SK-N-SH treated with all-trans-retinoic acid at 6 μM for 48 hours (cell line): ENCODE results near the gene ARHGAP4.

Source experiments
- PATZ1 ChIP-seq: fragments of 250-450 bp; sonication (Bioruptor Pico); IDR thresholded peaks from 2 replicates; pipeline ENCODE4 v1.8.0; 2020; ENCODE audit warnings: mild to moderate bottlenecking, moderate library complexity, borderline replicate concordance
- POU6F1 ChIP-seq: fragments of 250-450 bp; sonication (Bioruptor Pico); IDR thresholded peaks from 2 replicates; pipeline ENCODE4 v1.8.0; 2021; ENCODE audit warnings: low read depth, mild to moderate bottlenecking, moderate library complexity, borderline replicate concordance
- RARB ChIP-seq: fragments of 250-450 bp; sonication (Bioruptor Pico); IDR thresholded peaks from 2 replicates; pipeline ENCODE4 v1.8.0; 2021; ENCODE audit warnings: mild to moderate bottlenecking, moderate library complexity
- TCF4 ChIP-seq: fragments of 250-450 bp; sonication (Bioruptor Pico); IDR thresholded peaks from 2 replicates; pipeline ENCODE4 v1.8.0; 2021; ENCODE audit warnings: mild to moderate bottlenecking, moderate library complexity, borderline replicate concordance
- TOX ChIP-seq: fragments of 250-450 bp; sonication (Bioruptor Pico); IDR thresholded peaks from 2 replicates; pipeline ENCODE4 v1.8.0; 2021; ENCODE audit warnings: mild to moderate bottlenecking, moderate library complexity, borderline replicate concordance
- ZFP30 ChIP-seq: fragments of 450-650 bp; formaldehyde crosslinking; IDR thresholded peaks from 2 replicates; pipeline ENCODE4 v1.5.0; 2022; ENCODE audit warnings: mild to moderate bottlenecking, moderate library complexity
- ZNF8 ChIP-seq: fragments of 450-650 bp; formaldehyde crosslinking; IDR thresholded peaks from 2 replicates; pipeline ENCODE4 v1.5.0; 2020; ENCODE audit warnings: mild to moderate bottlenecking, moderate library complexity

- TF ChIP-seq ZFP30 (CRISPR knock-in tag) (no peak), POU6F1 (CRISPR knock-in tag) (no peak), TOX (CRISPR knock-in tag) (no peak), PATZ1 (CRISPR knock-in tag) (no peak), RARB (CRISPR knock-in tag) (no peak), ZNF8 (CRISPR knock-in tag) (no peak), TCF4 (CRISPR knock-in tag) (no peak)
Observed at GRCh38 chrX:153931151-153931550, 5.1 kb upstream of the ARHGAP4 start.
